IMR-90 (cell line): ENCODE measurements around the gene GLCCI1. TPM values are rescaled to one million over a fixed set of nuclear protein-coding genes. Genes with fewer than 3 reads are reported as not detected.

Experiments used
- ATAC-seq: fragments of 200-7000 bp; cut with Tn5 transposase; 2 replicates; pipeline ENCODE4 v1.9.1; 2020; ENCODE audit warnings: low read depth, mild to moderate bottlenecking, moderate library complexity
- BruUV-seq: library from RNA; stranded (reverse); fragments of 400-500 nt; replicated peaks from 2 replicates; lab custom pipeline; 2021; lab: Mats Ljungman, UMichigan
- CTCF ChIA-PET: fragments of 300-600 bp; formaldehyde crosslinking; extraction: SDS; loops from one replicate; lab custom pipeline; 2021; ENCODE audit warnings: antibody characterized with exemption; lab: Yijun Ruan, JAX
- POLR2A ChIA-PET: fragments of 300-600 bp; sonication (Branson Sonifier 250); formaldehyde crosslinking; loops from one replicate; lab custom pipeline; 2022; ENCODE audit warnings: antibody characterized with exemption; ENCODE audit not compliant: unreplicated experiment; lab: Charles Lee
- DNase-seq: peaks from one replicate; pipeline ENCODE4 v3.0.0; 2013
- H2AFZ ChIP-seq: replicated peaks from 2 replicates; pipeline ENCODE3; 2013; ENCODE audit warnings: low read length, mild to moderate bottlenecking; ENCODE audit not compliant: poor library complexity
- H2AK5ac ChIP-seq: 2 replicates; pipeline ENCODE4 v1.6.1; 2013; ENCODE audit warnings: low read depth, low read length, inconsistent platforms
- H2AK9ac ChIP-seq: replicated peaks from 2 replicates; pipeline ENCODE3; 2013; ENCODE audit warnings: mild to moderate bottlenecking, low read depth, low read length, moderate library complexity; ENCODE audit not compliant: poor library complexity
- H2BK120ac ChIP-seq: 2 replicates; pipeline ENCODE4 v1.6.1; 2013; ENCODE audit warnings: low read depth, low read length, inconsistent platforms
- H2BK15ac ChIP-seq: 3 replicates; pipeline ENCODE4 v1.6.1; 2013; ENCODE audit warnings: low read depth, low read length, inconsistent platforms
- H2BK20ac ChIP-seq: 2 replicates; pipeline ENCODE4 v1.6.1; 2013; ENCODE audit warnings: low read depth, mild to moderate bottlenecking, inconsistent platforms, low read length, moderate library complexity
- H2BK5ac ChIP-seq: 2 replicates; pipeline ENCODE4 v1.6.1; 2013; ENCODE audit warnings: mild to moderate bottlenecking, low read depth, low read length, inconsistent platforms; ENCODE audit not compliant: poor library complexity, severe bottlenecking
- H3K14ac ChIP-seq: replicated peaks from 2 replicates; pipeline ENCODE4 v1.6.1; 2013; ENCODE audit warnings: low read depth, low read length, inconsistent platforms
- H3K18ac ChIP-seq: 2 replicates; pipeline ENCODE4 v1.6.1; 2013; ENCODE audit warnings: low read depth, low read length, control low read depth
- H3K23ac ChIP-seq: 2 replicates; pipeline ENCODE4 v1.6.1; 2013; ENCODE audit warnings: low read depth, low read length, inconsistent platforms
- H3K27ac ChIP-seq: 2 replicates; pipeline ENCODE4 v1.5.1; 2013; ENCODE audit warnings: mild to moderate bottlenecking, control low read depth, low read length; ENCODE audit not compliant: insufficient read depth
- H3K27me3 ChIP-seq: 2 replicates; pipeline ENCODE4 v1.6.1; 2013; ENCODE audit warnings: low read length; ENCODE audit not compliant: control insufficient read depth, insufficient read depth
- H3K36me3 ChIP-seq: 2 replicates; pipeline ENCODE4 v1.6.1; 2013; ENCODE audit warnings: low read length, mixed read lengths; ENCODE audit not compliant: control insufficient read depth, insufficient read depth
- H3K4ac ChIP-seq: 2 replicates; pipeline ENCODE4 v1.6.1; 2013; ENCODE audit warnings: low read depth, low read length, inconsistent platforms
- H3K4me1 ChIP-seq: 2 replicates; pipeline ENCODE4 v1.6.1; 2013; ENCODE audit warnings: low read length, mixed read lengths; ENCODE audit not compliant: control insufficient read depth, insufficient read depth
- H3K4me2 ChIP-seq: 2 replicates; pipeline ENCODE4 v1.6.1; 2013; ENCODE audit warnings: low read depth, mild to moderate bottlenecking, control low read depth, low read length, moderate library complexity
- H3K4me3 ChIP-seq: 2 replicates; pipeline ENCODE4 v1.5.1; 2013; ENCODE audit warnings: low read depth, mild to moderate bottlenecking, control low read depth, low read length, moderate library complexity; ENCODE audit not compliant: insufficient read depth
- H3K56ac ChIP-seq: 2 replicates; pipeline ENCODE4 v1.6.1; 2013; ENCODE audit warnings: low read length, inconsistent platforms; ENCODE audit not compliant: insufficient read depth; ENCODE audit errors: extremely low read depth
- H3K79me1 ChIP-seq, 2 experiments: 2 replicates each; pipeline ENCODE4 v1.6.1; 2013; ENCODE audit warnings: low read length in 2 of 2, inconsistent platforms in 1 of 2, low read depth in 1 of 2
- H3K9ac ChIP-seq: 2 replicates; pipeline ENCODE4 v1.6.1; 2013; ENCODE audit warnings: low read depth, low read length, control low read depth
- H3K9me1 ChIP-seq: 2 replicates; pipeline ENCODE4 v1.6.1; 2013; ENCODE audit warnings: low read length, inconsistent platforms; ENCODE audit not compliant: insufficient read depth
- H3K9me3 ChIP-seq: 2 replicates; pipeline ENCODE4 v1.6.1; 2013; ENCODE audit warnings: low read length; ENCODE audit not compliant: control insufficient read depth, insufficient read depth
- H4K20me1 ChIP-seq: 2 replicates; pipeline ENCODE4 v1.6.1; 2013; ENCODE audit warnings: low read length, inconsistent platforms; ENCODE audit not compliant: insufficient read depth
- H4K5ac ChIP-seq: 2 replicates; pipeline ENCODE4 v1.6.1; 2013; ENCODE audit warnings: mild to moderate bottlenecking, low read depth, low read length, control low read depth
- H4K8ac ChIP-seq, 2 experiments: 2 replicates each; pipeline ENCODE4 v1.6.1; 2013; ENCODE audit warnings: low read depth in 2 of 2, low read length in 2 of 2, control low read depth in 1 of 2, inconsistent platforms in 1 of 2
- H4K91ac ChIP-seq: 2 replicates; pipeline ENCODE4 v1.6.1; 2013; ENCODE audit warnings: low read depth, low read length, inconsistent platforms; ENCODE audit not compliant: insufficient read depth
- BHLHE40 ChIP-seq: fragments of 150-350 bp; IDR thresholded peaks from 2 replicates; pipeline ENCODE4 v1.6.1; 2016; ENCODE audit warnings: mild to moderate bottlenecking, low read depth, low read length
- CEBPB ChIP-seq: IDR thresholded peaks from 2 replicates; pipeline ENCODE4 v1.6.1; 2012; ENCODE audit warnings: low read depth, low read length, improper control_type of control experiment
- CHD1 ChIP-seq: IDR thresholded peaks from 2 replicates; pipeline ENCODE4 v1.6.1; 2012; ENCODE audit warnings: low read depth, low read length, improper control_type of control experiment
- CTCF ChIP-seq: conservative IDR thresholded peaks from 2 replicates; pipeline ENCODE4 v1.5.1; 2012; ENCODE audit warnings: mild to moderate bottlenecking, low read depth, low read length, improper control_type of control experiment
- ELK1 ChIP-seq: fragments of 150-350 bp; IDR thresholded peaks from 2 replicates; pipeline ENCODE4 v1.6.1; 2016; ENCODE audit warnings: low read depth, mild to moderate bottlenecking, low read length, moderate library complexity, borderline replicate concordance
- FOS ChIP-seq: fragments of 150-350 bp; IDR thresholded peaks from 2 replicates; pipeline ENCODE4 v1.6.1; 2016; ENCODE audit warnings: low read depth, low read length
- MAFK ChIP-seq: IDR thresholded peaks from 2 replicates; pipeline ENCODE4 v1.6.1; 2012; ENCODE audit warnings: low read depth, low read length, improper control_type of control experiment
- MAZ ChIP-seq: IDR thresholded peaks from 2 replicates; pipeline ENCODE4 v1.6.1; 2012; ENCODE audit warnings: low read depth, mild to moderate bottlenecking, low read length, improper control_type of control experiment, moderate library complexity, borderline replicate concordance
- MXI1 ChIP-seq: IDR thresholded peaks from 2 replicates; pipeline ENCODE4 v1.6.1; 2012; ENCODE audit warnings: low read depth, mild to moderate bottlenecking, low read length, moderate library complexity, borderline replicate concordance
- NFE2L2 ChIP-seq: fragments of 150-350 bp; IDR thresholded peaks from 2 replicates; pipeline ENCODE4 v1.6.1; 2016; ENCODE audit warnings: low read depth, mild to moderate bottlenecking, low read length
- POLR2A ChIP-seq: IDR thresholded peaks from 2 replicates; pipeline ENCODE4 v1.6.1; 2012; ENCODE audit warnings: mild to moderate bottlenecking, low read depth, low read length
- RAD21 ChIP-seq: IDR thresholded peaks from 2 replicates; pipeline ENCODE4 v1.6.1; 2012; ENCODE audit warnings: low read length, improper control_type of control experiment
- RCOR1 ChIP-seq: IDR thresholded peaks from 2 replicates; pipeline ENCODE4 v1.6.1; 2012; ENCODE audit warnings: mild to moderate bottlenecking, low read length, improper control_type of control experiment; ENCODE audit not compliant: insufficient replicate concordance
- RFX5 ChIP-seq: IDR thresholded peaks from 2 replicates; pipeline ENCODE4 v1.8.0; 2012; ENCODE audit warnings: low read depth, mild to moderate bottlenecking, low read length, moderate library complexity
- SMC3 ChIP-seq: fragments of 150-350 bp; IDR thresholded peaks from 2 replicates; pipeline ENCODE4 v1.6.1; 2016; ENCODE audit warnings: low read depth, mild to moderate bottlenecking, antibody characterized with exemption, low read length, moderate library complexity
- USF2 ChIP-seq: fragments of 150-350 bp; IDR thresholded peaks from 2 replicates; pipeline ENCODE4 v1.6.1; 2017; ENCODE audit warnings: mild to moderate bottlenecking, antibody characterized with exemption, low read length, low read depth
- WGBS, 2 experiments: methylation state at CpG; one replicate each; pipeline versions ENCODE4 v1.1.5 to v1.1.7; 2013; ENCODE audit warnings: missing lambda C conversion rate in 2 of 2; ENCODE audit not compliant: insufficient read length in 1 of 2; ENCODE audit errors: extremely low coverage in 2 of 2; 5-methylcytosine and 5-hydroxymethylcytosine counted together
- dilution Hi-C: fragments of 300-500 bp; cut with HindIII; formaldehyde crosslinking; loops from one replicate; pipeline ENCODE4 v1.14.3; 2018; ENCODE audit warnings: low sequenced_read_pairs; ENCODE audit not compliant: unreplicated experiment
- in situ Hi-C: fragments of 300-500 bp; cut with MboI; formaldehyde crosslinking; loops from 3 replicates; pipeline ENCODE4 v1.14.3; 2019; ENCODE audit warnings: low sequenced_read_pairs, inconsistent platforms, mixed read lengths
- intact Hi-C: fragments of 100-400 bp; cut with micrococcal nuclease; formaldehyde crosslinking; loops from 2 replicates; pipeline ENCODE4 v1.10.0; 2022
- polyA plus RNA-seq, 3 experiments: library from polyadenylated mRNA; depleted of rRNA; stranded (reverse); fragments of >200 nt; gene quantifications; 2 replicates each; pipeline ENCODE4 v1.2.3, GENCODE V29; 2012; ENCODE audit warnings: low replicate concordance in 1 of 3
- total RNA-seq: library from RNA; depleted of rRNA; stranded (reverse); fragments of >200 nt; gene quantifications from 2 replicates; pipeline ENCODE4 v1.2.3, GENCODE V29; 2012

The GLCCI1 gene
- total and polyA plus RNA-seq, 2 of the 4 experiments (the other 2 are of a cell fraction), result 4.1 to 6.2 TPM

- H3K4ac ChIP-seq, result no peak overlapping the region
- H3K14ac ChIP-seq, result no peak overlapping the region
- peaks cover 7 to 27% of the 10 kb centered on the region in 2 experiments; a peak in 3 of 4 replicates for H3K79me1 ChIP-seq
- no peak overlapping the region for H2AK9ac ChIP-seq
- intact Hi-C loops (no loop called here), dilution Hi-C loops (no loop called here), in situ Hi-C loops (no loop called here)
- H4K20me1 ChIP-seq, result peaks cover 3% of the 10 kb centered on the region; the same call in 1 of the 2 replicates
- H3K9me1 ChIP-seq, result peaks cover 3% of the 10 kb centered on the region; the same call in 1 of the 2 replicates
- H2BK15ac ChIP-seq, result no peak overlapping the region
- H4K91ac ChIP-seq, result no peak overlapping the region
- H3K4me2 ChIP-seq, result no peak overlapping the region
- no peak overlapping the region for H2AFZ ChIP-seq
- H3K18ac ChIP-seq, result no peak overlapping the region
- DNase-seq (no peak), ATAC-seq (no peak)
- no peak overlapping the region for H3K4me3 ChIP-seq
- H4K5ac ChIP-seq, result no peak overlapping the region
- peaks cover 3% of the 10 kb centered on the region; the same call in 1 of the 2 replicates for H3K4me1 ChIP-seq
- no peaks in the 10 kb centered on the region for H3K9me3 ChIP-seq
- H3K36me3 ChIP-seq, result no peaks in the 10 kb centered on the region
- H3K27ac ChIP-seq, result no peak overlapping the region
- H3K23ac ChIP-seq, result no peak overlapping the region
- TF ChIP-seq RCOR1 (no peak), RAD21 (no peak), POLR2A (no peak), USF2 (no peak), CHD1 (no peak), RFX5 (no peak), MXI1 (no peak), CEBPB (no peak), NFE2L2 (no peak), MAZ (no peak), CTCF (no peak), ELK1 (no peak), FOS (no peak), BHLHE40 (no peak), MAFK (no peak), SMC3 (no peak)
- H2AK5ac ChIP-seq, result no peak overlapping the region
- POLR2A ChIA-PET, result no interaction called here
- H2BK5ac ChIP-seq, result no peak overlapping the region
- H2BK120ac ChIP-seq, result no peak overlapping the region
- no peak overlapping the region for H4K8ac ChIP-seq
- no peaks in the 10 kb centered on the region for H3K27me3 ChIP-seq
- no TSS peak for BruUV-seq
- no peak overlapping the region for H2BK20ac ChIP-seq
- CTCF ChIA-PET, result no interaction called here
- no peak overlapping the region for H3K9ac ChIP-seq
- no CpG with 5 or more reads among the region's 1 CpG for WGBS, 2 experiments
- H3K56ac ChIP-seq, result no peak overlapping the region
Measured at GRCh38 chr7:8000315-8000941, 31.8 kb downstream of the GLCCI1 start.
